NAMALWA (cell line): ENCODE measurements around the gene MAGEB10.
"Not testable (repeated sequence)": the region's sequence is repeated elsewhere in the genome, so short reads cannot be mapped to it uniquely, and the experiment has no call there.

Experiments used
- DNase-seq: peaks from one replicate; pipeline ENCODE4 v3.0.0-alpha.2; 2015; ENCODE audit warnings: low spot score

MAGEB10 gene, protein sequence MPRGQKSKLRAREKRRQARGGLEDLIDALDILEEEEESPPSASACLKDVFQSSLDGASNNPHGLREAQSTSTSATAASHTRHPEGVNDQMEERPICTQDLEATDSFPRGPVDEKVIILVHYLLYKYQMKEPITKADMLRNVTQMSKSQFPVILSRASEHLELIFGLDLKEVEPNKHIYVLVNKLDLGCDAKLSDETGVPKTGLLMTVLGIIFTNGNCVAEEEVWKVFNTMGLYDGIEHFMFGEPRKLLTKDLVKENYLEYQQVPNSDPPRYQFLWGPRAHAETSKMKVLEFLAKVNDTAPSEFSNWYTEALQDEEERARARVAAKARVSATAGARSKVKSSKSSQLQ

DNA sequence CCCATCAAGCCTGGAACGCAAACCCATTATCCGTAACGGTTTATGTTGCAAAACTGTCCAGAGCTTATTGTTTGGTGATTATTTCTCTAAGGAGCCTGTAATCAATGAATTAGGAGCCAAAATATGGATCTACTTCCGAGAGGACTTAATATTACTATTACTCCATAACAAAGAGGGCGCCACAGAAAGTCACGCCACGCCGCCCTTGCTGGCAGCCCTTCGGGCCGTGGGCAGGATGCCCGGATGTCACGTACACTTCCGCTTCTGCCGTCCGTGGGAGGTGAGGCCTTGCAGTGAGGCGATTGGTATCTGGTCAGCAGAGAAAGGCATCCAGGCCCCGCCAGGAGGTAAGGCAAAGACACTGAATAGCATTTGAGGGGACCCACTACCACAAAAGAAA is at the start of gene MAGEB10:
Gene MAGEB10, plus strand, starts transcription at position 301 of the 400 bp plus-strand sequence. CDS start 13,317 bp downstream, outside the sequence.
- DNase-seq, result no peak

DNA sequence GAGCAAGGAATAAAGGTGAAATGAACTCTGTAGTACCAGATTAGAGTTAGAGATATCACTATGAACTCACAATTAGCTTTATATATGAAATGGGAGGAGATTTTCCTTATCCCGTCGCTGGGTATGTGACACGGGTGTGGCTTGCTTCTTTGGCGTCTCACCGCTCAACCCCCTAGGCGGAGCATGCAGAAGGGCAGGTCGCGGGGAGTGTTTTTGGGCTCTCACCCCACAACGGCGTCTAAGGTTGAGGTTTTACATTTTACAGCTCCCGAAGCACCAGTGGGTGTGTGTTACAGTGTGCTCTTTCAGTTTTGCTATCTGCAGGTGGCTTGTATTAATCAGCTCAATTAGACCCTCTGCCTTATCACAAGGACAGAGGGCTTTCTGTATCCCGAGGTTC is 42.1 kb upstream of the MAGEB10 start:
- no peak for DNase-seq

DNA sequence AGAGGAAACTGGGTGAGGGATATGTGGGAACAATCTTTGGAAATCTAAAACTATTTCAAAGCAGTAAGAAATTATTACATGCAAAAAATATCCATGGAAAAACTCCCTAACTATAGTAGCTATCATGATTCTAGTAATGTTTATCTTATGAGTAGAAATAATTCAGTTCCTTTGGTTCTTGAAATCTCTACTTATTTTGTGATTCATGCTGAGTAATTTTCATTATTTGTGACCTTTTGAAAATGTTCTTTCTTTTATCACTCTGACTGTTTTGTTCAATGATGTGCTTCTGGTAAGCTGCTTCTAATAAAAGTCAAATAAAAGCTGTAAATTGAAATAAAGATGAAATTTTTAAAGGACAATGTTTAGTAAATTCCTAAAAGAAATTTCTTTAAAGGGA is 40.4 kb upstream of the MAGEB10 start:
- DNase-seq, result no peak

DNA sequence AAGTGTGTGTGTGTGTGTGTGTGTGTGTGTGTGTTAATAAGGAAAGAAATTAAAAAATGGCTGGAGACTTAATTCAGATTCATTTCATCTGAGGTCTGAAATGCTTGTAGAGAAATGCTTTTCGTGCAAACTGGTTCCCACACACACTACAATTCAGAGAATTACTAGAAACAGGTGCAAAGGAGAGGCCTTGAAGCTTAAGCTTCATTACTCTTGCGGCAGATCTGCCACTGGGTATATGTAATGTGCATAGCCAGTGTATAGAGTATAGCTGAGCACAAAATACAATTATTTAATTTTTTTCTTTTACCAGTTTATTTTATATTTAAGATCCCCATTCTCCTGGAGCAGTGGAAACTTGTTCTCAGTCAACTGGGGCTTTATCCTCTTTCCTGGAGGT is 31.8 kb upstream of the MAGEB10 start:
- DNase-seq, result no peak

DNA sequence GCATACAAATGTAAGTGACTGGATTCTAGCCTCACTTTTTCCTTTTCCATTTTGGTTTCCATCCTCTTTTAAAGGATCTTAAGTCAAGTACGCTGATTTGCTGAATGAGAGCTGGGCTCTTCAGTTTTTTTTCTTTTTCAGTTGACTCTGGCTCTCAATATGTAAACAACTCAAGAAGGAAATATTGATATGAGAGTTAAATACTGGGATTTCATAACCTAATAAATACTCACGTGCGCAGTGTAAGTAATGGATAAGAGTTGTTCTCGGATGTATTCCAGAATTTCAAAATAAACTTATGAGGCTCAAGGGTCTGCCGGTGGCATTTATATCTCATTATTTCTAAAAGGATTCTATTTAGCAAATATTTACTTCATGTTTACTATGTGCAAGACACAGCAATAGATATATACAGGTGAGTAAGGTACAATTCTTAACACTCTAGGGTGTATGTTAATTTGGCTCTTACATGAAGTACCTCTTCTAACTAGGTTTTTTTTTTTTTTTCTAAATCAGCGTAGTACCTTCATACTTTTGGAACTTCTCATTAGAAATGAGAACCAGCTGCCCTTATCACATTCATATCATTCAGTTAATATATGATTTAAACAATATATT is 11.0 kb upstream of the MAGEB10 start:
- DNase-seq, result no peak

DNA sequence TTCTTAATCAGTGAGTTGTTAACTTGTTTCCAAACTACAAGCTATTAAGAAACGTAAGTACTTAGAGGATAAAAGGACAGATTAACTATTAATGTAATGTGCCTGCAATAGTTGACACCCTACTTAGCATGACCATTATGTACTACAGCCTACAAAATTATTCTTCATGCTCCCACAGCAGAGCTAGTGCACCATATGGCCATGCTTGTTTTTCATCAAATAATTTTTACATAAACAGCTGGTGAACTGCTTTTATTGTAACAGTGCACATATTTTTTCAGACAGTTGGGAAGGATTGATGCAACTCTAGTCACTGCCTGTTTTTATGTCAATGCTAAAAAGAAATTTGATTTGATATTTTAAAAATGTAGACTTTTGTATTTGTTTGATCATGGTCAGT is 10.2 kb upstream of the MAGEB10 start:
- DNase-seq, result no peak

DNA sequence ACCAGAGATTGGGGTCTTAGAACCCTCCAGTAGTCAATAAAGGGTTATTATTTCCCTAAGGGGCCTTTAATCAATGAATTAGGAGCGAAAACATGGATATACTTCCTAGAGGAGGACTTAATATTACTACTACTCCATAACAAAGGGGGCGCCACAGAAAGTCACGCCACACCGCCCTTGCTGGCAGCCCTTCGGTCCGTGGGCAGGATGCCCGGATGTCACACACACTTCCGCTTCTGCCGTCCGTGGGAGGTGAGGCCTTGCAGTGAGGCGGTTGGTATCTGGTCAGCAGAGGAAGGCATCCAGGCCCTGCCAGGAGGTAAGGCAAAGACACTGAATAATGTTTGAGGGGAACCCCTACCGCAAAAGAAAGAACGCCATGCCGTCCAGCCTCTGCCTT is 436 bp downstream of the MAGEB10 start:
- DNase-seq, result no peak

DNA sequence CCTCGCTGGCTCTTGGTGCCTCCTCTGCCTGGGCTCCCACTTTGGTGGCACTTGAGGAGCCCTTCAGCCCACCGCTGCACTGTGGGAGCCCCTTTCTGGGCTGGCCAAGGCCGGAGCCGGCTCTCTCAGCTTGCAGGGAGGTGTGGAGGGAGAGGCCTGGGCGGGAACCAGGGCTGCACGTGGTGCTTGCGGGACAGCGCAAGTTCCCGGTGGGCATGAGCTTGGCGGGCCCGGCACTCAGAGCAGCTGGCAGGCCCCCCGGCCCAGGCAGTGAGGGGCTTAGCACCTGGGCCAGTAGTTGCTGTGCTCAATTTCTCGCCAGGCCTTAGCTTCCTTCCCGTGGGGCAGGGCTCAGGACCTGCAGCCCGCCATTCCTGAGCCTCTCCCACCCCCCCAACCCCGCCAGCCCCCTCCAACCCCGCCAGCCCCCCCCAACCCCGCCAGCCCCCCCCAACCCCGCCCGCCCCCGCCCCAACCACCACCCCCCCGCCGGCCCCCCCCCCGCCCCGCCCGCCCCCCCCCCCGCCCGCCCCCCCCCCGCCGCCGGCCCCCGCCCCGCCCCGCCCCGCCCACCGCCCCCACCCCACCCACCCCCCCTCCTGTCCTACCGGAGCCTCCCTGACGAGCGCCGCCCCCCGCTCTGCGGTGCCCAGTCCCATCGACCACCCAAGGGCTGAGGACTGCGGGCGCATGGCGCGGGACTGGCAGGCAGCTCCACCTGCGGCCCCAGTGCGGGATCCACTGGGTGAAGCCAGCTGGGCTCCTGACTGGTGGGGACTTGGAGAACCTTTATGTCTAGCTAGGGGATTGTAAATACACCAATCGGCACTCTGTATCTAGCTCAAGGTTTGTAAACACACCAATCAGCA is 1.4 kb downstream of the MAGEB10 start:
- not testable (repeated sequence) for DNase-seq

DNA sequence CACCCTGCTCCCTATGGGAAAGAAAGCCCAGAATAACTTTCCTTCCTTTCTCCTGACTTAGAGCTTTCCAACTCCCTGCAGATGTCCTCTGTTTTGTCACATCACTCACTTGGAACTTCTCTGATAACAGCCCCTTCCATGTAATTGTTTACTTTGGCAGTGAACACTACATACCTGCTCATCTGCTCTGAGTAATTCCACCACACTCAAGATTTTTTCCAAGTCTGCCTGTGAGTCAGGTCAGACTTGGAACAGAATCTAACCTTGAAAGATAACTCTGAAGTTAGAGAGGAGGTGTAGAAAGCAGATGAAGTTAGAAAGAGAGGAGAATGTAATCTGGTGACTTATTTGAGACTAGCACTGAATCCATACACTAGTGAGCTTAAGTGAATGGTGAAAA is 7.4 kb downstream of the MAGEB10 start:
- no peak for DNase-seq

DNA sequence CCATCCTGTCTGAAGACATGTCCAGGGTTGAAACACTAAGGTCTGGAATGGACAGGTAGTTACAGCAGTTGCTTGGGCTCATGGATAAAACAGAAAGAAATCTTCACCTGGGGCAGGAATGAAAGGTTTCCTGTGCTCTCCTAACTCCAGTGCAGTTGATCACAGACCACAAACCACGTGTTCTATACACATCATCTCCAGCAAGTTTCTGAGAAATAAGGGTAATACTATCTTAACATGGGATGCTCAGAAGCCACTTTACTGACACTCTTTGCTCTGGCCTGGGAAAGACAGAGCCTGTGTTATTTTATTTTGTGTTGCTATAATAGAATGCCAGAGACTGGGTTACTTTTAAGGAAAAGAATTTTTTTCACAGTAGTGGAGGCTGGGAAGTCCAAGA is 16.0 kb downstream of the MAGEB10 start:
- no peak for DNase-seq

DNA sequence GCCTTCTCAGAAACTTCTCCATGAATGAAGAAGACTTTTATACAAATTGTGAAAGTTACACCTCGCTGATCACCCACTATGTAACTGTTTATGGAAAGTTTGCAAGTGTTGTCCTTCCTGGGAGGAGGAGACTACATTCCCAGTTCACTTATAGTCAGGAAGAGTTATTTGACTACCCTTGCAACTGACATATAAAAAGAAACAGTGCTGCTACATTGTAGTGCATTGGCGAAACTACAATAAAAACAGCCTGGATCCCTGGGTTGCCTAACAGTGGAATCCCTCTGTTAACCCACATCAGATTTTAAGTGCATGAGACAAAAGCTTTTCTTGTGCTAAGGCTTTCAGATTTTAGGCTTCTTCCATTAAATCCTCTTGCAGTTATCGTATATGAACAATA is 30.4 kb downstream of the MAGEB10 start:
- no peak for DNase-seq

DNA sequence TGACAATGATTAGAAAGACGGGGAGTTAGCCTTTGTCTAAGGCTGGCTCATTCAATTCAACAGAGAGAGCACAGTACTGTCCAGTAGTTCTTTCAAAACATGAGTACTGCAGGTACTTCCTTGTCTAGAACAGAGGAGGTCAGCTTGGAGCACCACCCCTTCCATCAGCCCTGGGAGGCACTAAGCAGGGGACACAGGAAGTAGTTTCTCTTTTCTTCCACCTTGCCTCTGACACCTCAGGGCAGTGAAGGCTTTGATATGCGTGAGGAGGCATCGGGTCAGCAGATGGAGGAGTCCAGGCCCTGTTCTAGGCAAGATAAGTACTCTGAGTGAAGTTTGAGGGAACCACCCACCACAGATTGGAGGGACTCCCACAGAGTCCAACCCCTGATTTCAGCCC is 33.1 kb downstream of the MAGEB10 start:
- no peak for DNase-seq

DNA sequence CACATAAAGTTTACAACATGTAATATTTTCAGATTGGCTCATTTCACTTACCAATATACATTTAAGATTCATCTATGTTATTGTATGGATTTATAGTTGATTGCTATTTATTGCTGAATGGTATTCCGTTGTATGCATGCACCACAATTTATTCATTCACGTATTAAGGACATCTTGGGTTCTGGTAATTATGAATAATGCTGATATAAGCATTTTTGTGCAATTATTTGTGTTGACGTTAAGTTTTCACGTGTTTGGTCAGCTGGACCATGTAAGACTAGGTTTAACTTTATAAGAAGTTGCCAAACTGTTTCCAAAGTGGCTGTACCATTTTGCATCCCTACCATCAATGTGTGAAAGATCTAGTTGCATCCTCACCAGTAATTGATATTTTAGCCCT is 35.1 kb downstream of the MAGEB10 start:
- DNase-seq, result no peak

DNA sequence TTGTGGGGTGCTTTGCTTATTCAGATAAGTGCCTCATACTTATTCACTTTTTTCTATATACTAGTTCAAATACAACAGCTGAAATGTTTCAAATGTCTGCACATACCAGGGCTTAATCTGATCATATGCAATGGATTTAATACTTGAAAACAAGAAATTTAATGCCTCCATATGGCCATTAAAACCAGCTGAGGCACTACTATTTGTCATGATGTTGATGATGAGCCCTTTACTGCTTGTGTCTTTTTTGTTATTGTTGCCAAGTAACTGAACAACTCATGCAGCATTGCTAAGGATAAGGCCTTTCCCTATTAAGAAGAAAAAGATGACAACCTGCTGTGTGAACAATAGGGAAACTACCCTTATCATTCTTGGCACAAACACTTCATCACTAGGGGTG is 52.5 kb downstream of the MAGEB10 start:
- no peak for DNase-seq

DNA sequence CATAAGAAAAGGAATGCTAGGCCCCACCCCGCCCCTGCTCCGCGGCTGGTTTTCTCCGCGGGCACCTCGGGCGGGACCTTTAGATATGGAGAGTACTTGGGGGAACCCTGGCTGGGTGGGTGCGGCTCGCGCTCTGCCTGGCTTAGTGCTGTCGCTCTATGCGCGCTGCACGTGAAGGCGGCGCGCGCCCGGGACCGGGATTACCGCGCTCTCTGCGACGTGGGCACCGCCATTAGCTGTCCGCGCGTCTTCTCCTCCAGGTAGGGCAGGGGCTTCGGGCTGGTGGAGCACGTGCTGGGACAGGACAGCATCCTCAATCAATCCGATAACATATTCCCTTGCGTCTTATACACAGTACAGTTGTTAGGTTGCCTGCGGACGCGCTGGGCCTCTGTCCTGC is 56.0 kb downstream of the MAGEB10 start:
- DNase-seq, result no peak
